ENCODE measurements around the gene BOK. TPM values are rescaled to one million over a fixed set of nuclear protein-coding genes. Genes with fewer than 3 reads are reported as not detected.

BOK gene
- total and polyA plus RNA-seq, 2 of the 13 experiments (the other 11 are each of a cell fraction or from before 2014, with no cell fraction given) = 35.5 to 39.2 TPM

GRCh38 chr2:241575624-241576292 lies 17.2 kb downstream of the BOK start (continued):
- no peak for TF ChIP-seq HNRNPUL1 (IDR thresholded peaks at IDR 0.05; ENCODE audit: low read depth, low read length)
- no peak for TF ChIP-seq ZNF567 (CRISPR knock-in tag; IDR thresholded peaks at IDR 0.05; ENCODE audit: borderline replicate concordance)
- no peak for TF ChIP-seq ZFP1 (CRISPR knock-in tag; IDR thresholded peaks at IDR 0.05)
- TF ChIP-seq ZNF616 (CRISPR knock-in tag; IDR thresholded peaks at IDR 0.05; ENCODE audit: low read depth) = no peak
- no peak for TF ChIP-seq MAFK (conservative IDR thresholded peaks at IDR 0.05 in 1 of 2, IDR thresholded peaks at IDR 0.05 in 1 of 2; ENCODE audit: low read length in 2 of 2)
- no peak for TF ChIP-seq MED8 (CRISPR knock-in tag; IDR thresholded peaks at IDR 0.05; ENCODE audit: insufficient replicate concordance)
- 0 out of 2 replicates have a peak, but pooled peaks have one; percentile 20 for TF ChIP-seq ZFP91 (CRISPR knock-in tag; IDR thresholded peaks at IDR 0.05; ENCODE audit: borderline replicate concordance)
- no peak for TF ChIP-seq ZNF142 (CRISPR knock-in tag; IDR thresholded peaks at IDR 0.05)
- peak; percentile 44 for TF ChIP-seq PCBP2 (optimal IDR thresholded peaks at IDR 0.05; ENCODE audit: low read depth, low read length, poor library complexity, severe bottlenecking)
- no peak for TF ChIP-seq HNF1B (CRISPR knock-in tag; IDR thresholded peaks at IDR 0.05)
- no peak for TF ChIP-seq HOXA3 (CRISPR knock-in tag; IDR thresholded peaks at IDR 0.05)
- TF ChIP-seq ZSCAN22 (CRISPR knock-in tag; IDR thresholded peaks at IDR 0.05) = no peak
- TF ChIP-seq CC2D1A (CRISPR knock-in tag; IDR thresholded peaks at IDR 0.05) = no peak
- TF ChIP-seq HHEX (CRISPR knock-in tag; IDR thresholded peaks at IDR 0.05) = no peak
